DOHH2 (cell line): Measurements from ENCODE around the gene DLEC1.

Source experiments
- H3F3A ChIP-seq: fragments of 200-600 bp; sonication (generic), shearing (Covaris generic); 2 replicates; pipeline ENCODE4 v1.6.0; 2016; ENCODE audit warnings: antibody characterized with exemption, mild to moderate bottlenecking; ENCODE audit not compliant: control insufficient read depth, insufficient read depth
- H3K27ac ChIP-seq: fragments of 200-600 bp; sonication (generic); 2 replicates; pipeline ENCODE4 v1.5.1; 2014; ENCODE audit warnings: low read depth, mild to moderate bottlenecking, low read length, moderate library complexity
- H3K27me3 ChIP-seq: fragments of 200-600 bp; sonication (generic); 2 replicates; pipeline ENCODE4 v1.6.1; 2014; ENCODE audit warnings: mild to moderate bottlenecking, low read length, mixed read lengths; ENCODE audit not compliant: control insufficient read depth
- H3K36me3 ChIP-seq: fragments of 200-600 bp; sonication (generic); 2 replicates; pipeline ENCODE4 v1.6.1; 2014; ENCODE audit warnings: mild to moderate bottlenecking, low read length, moderate library complexity, mixed read lengths; ENCODE audit not compliant: control insufficient read depth
- H3K4me1 ChIP-seq: fragments of 200-600 bp; sonication (generic); 2 replicates; pipeline ENCODE4 v1.6.1; 2014; ENCODE audit warnings: mild to moderate bottlenecking, low read length, mixed read lengths; ENCODE audit not compliant: control insufficient read depth
- H3K4me2 ChIP-seq: fragments of 200-600 bp; sonication (generic); 2 replicates; pipeline ENCODE4 v1.6.0; 2014; ENCODE audit warnings: mild to moderate bottlenecking, low read length, moderate library complexity
- H3K4me3 ChIP-seq: fragments of 200-600 bp; sonication (generic); 2 replicates; pipeline ENCODE4 v1.5.1; 2014; ENCODE audit warnings: mild to moderate bottlenecking, low read length, mixed read lengths
- H3K79me2 ChIP-seq: fragments of 200-600 bp; sonication (generic); 2 replicates; pipeline ENCODE4 v1.6.1; 2014; ENCODE audit warnings: mild to moderate bottlenecking, low read length, mixed read lengths; ENCODE audit not compliant: control insufficient read depth
- H3K9me2 ChIP-seq: fragments of 200-600 bp; sonication (generic); replicated peaks from 2 replicates; pipeline ENCODE4 v1.6.1; 2014; ENCODE audit warnings: mild to moderate bottlenecking, low read length, mixed read lengths; ENCODE audit not compliant: control insufficient read depth
- H3K9me3 ChIP-seq: fragments of 200-600 bp; sonication (generic); 2 replicates; pipeline ENCODE4 v1.6.1; 2014; ENCODE audit warnings: antibody characterized with exemption, low read length, mixed read lengths; ENCODE audit not compliant: control insufficient read depth, insufficient read depth
- H4K20me1 ChIP-seq: fragments of 200-600 bp; sonication (generic); 2 replicates; pipeline ENCODE4 v1.6.0; 2014; ENCODE audit warnings: low read depth, mild to moderate bottlenecking, antibody characterized with exemption, low read length, moderate library complexity; ENCODE audit not compliant: control insufficient read depth, insufficient read depth
- EZH2phosphoT487 ChIP-seq: fragments of 200-600 bp; sonication (generic); IDR thresholded peaks from 2 replicates; pipeline ENCODE4 v1.6.1; 2017; ENCODE audit warnings: borderline replicate concordance, mild to moderate bottlenecking, antibody characterized with exemption, low read length, moderate library complexity, mixed read lengths
- TF ChIP-seq, protein P1 (sequence below): fragments of 200-600 bp; sonication (generic); IDR thresholded peaks from one replicate; pipeline ENCODE4 v1.5.1; 2014; ENCODE audit warnings: antibody characterized with exemption, mild to moderate bottlenecking, low read depth, low read length; ENCODE audit not compliant: poor library complexity, severe bottlenecking

The DLEC1 gene

DNA sequence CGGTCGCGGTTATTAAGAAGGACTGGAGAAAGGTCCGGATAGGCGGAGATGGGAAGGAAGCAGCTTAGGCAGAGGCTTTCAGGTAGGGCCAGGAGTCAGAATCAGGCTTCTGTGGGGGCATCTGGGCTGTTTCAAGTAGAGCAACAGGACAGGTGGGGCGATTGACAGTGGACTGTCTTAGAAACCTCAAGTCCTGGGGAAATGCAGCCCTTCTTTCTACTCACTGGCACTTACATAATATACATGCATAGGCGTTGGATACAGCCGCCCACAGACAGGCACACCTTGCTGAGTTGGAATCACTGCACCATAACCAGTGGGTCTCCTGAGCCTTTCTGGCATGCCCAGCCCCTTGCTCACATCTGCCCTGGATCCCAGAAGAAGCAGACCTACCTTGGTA, 100.2 kb downstream of the DLEC1 start:
- H3K4me3 ChIP-seq, result peak overlapping the region; percentile 90
- TF ChIP-seq, protein P1, sequence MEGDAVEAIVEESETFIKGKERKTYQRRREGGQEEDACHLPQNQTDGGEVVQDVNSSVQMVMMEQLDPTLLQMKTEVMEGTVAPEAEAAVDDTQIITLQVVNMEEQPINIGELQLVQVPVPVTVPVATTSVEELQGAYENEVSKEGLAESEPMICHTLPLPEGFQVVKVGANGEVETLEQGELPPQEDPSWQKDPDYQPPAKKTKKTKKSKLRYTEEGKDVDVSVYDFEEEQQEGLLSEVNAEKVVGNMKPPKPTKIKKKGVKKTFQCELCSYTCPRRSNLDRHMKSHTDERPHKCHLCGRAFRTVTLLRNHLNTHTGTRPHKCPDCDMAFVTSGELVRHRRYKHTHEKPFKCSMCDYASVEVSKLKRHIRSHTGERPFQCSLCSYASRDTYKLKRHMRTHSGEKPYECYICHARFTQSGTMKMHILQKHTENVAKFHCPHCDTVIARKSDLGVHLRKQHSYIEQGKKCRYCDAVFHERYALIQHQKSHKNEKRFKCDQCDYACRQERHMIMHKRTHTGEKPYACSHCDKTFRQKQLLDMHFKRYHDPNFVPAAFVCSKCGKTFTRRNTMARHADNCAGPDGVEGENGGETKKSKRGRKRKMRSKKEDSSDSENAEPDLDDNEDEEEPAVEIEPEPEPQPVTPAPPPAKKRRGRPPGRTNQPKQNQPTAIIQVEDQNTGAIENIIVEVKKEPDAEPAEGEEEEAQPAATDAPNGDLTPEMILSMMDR, result no peak
- TF ChIP-seq EZH2phosphoT487, result no peak
- no peaks in the 10 kb centered on the region for H3K27me3 ChIP-seq
- no peaks in the 10 kb centered on the region for H3K9me3 ChIP-seq
- peaks cover 44% of the 10 kb centered on the region for H3K4me1 ChIP-seq
- peaks cover 48% of the 10 kb centered on the region for H3K79me2 ChIP-seq
- 0 out of 2 replicates have a peak, but pooled peaks cover 3% of the 10 kb centered on the region for H4K20me1 ChIP-seq
- H3K9me2 ChIP-seq, result no peaks in the 10 kb centered on the region
- H3K27ac ChIP-seq, result peak overlapping the region; percentile 37
- H3K4me2 ChIP-seq, result peak overlapping the region; percentile 65
- H3F3A ChIP-seq, result peaks cover 2% of the 10 kb centered on the region; the same call in 1 of the 2 replicates
- peaks cover 53% of the 10 kb centered on the region for H3K36me3 ChIP-seq

DNA sequence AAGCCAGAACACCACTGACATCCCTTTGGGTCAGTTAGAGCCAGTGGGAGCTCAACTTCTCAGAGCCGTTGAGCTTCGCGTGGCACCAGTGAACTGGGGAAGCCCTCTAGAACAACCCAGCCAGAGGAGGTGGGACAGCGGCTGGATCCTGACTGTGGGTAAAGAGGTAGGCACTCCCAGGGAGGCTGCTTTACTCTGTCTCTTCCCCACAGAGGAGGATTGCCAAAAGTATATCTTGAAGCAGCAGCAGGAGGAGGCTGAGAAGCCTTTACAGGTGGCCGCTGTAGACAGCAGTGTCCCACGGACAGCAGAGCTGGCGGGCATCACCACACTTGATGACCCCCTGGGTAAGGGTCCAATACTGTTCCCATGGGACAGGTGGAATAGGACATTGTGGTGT, 100.6 kb downstream of the DLEC1 start:
- peaks cover 2% of the 10 kb centered on the region; the same call in 1 of the 2 replicates for H3F3A ChIP-seq
- 0 out of 2 replicates have a peak, but pooled peaks cover 3% of the 10 kb centered on the region for H4K20me1 ChIP-seq
- TF ChIP-seq, protein P1, result no peak
- TF ChIP-seq EZH2phosphoT487, result no peak
- no peaks in the 10 kb centered on the region for H3K9me3 ChIP-seq
- H3K27ac ChIP-seq, result no peak overlapping the region
- peaks cover 45% of the 10 kb centered on the region for H3K4me1 ChIP-seq
- peak overlapping the region; percentile 90 for H3K4me3 ChIP-seq
- no peaks in the 10 kb centered on the region for H3K9me2 ChIP-seq
- H3K27me3 ChIP-seq, result no peaks in the 10 kb centered on the region
- peaks cover 48% of the 10 kb centered on the region for H3K79me2 ChIP-seq
- peak overlapping the region; percentile 65 for H3K4me2 ChIP-seq
- peaks cover 48% of the 10 kb centered on the region for H3K36me3 ChIP-seq

DNA sequence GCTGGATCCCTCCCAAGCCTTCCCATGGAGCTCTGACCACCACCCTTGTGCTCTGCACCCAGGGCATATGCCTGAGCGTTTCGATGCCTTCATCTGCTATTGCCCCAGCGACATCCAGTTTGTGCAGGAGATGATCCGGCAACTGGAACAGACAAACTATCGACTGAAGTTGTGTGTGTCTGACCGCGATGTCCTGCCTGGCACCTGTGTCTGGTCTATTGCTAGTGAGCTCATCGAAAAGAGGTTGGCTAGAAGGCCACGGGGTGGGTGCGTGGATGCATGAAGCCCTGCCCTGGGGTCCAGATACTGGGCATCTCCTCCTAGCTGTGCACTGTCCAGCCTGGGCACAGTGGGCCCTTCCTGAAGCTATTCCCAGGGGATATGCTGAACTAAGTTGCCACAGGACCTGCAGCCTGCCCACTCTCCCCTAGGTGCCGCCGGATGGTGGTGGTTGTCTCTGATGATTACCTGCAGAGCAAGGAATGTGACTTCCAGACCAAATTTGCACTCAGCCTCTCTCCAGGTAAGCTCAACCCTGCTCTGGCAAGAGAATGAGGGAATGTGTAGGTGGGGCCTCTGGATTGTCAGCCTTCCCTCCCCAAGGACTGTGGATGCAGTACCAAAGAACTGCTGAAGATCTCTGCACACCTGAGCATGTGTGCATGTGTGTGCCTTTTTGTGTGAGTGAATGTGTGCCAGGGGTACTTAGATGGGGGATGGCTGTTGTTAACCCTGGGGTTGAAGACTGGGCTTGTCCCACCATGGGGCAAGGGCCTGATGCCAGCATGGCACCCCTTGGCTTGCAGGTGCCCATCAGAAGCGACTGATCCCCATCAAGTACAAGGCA, 101.5 kb downstream of the DLEC1 start:
- Histone ChIP-seq H3K9me3 (no peaks in the 10 kb centered on the region), H3K4me3 (peak overlapping the region; percentile 90; the same call in 1 of the 2 replicates), H3K4me2 (peak overlapping the region; percentile 65), H3K36me3 (peaks cover 41% of the 10 kb centered on the region), H3K79me2 (peaks cover 42% of the 10 kb centered on the region), H3F3A (peaks cover 2% of the 10 kb centered on the region; the same call in 1 of the 2 replicates), H4K20me1 (0 out of 2 replicates have a peak, but pooled peaks cover 3% of the 10 kb centered on the region), H3K9me2 (no peaks in the 10 kb centered on the region), H3K27me3 (no peaks in the 10 kb centered on the region), H3K27ac (no peak overlapping the region), H3K4me1 (peaks cover 39% of the 10 kb centered on the region)
- TF ChIP-seq EZH2phosphoT487, result no peak
